Neural cell (in vitro differentiated cells): Measurements from ENCODE around the gene CHRNA9. TPM values are rescaled to one million over a fixed set of nuclear protein-coding genes. Genes with fewer than 3 reads are reported as not detected.

Experiments
- H2AFZ ChIP-seq: fragments of 200-600, 300-800 bp; sonication (generic), shearing (Covaris generic); 2 replicates; pipeline ENCODE4 v1.6.0; 2014; ENCODE audit warnings: low read depth, mild to moderate bottlenecking, antibody characterized with exemption, low read length, moderate library complexity
- H3F3A ChIP-seq: fragments of 200-600 bp; shearing (Covaris generic); 2 replicates; pipeline ENCODE4 v1.6.1; 2016; ENCODE audit warnings: mild to moderate bottlenecking, moderate library complexity, mixed read lengths, antibody characterized with exemption, low read length; ENCODE audit not compliant: insufficient read depth, poor library complexity, severe bottlenecking
- H3K27ac ChIP-seq: fragments of 200-600, 300-800 bp; sonication (generic), shearing (Covaris generic); 2 replicates; pipeline ENCODE4 v1.5.1; 2014; ENCODE audit warnings: mild to moderate bottlenecking, low read length, moderate library complexity
- H3K27me3 ChIP-seq: fragments of 300-800, 200-600 bp; sonication (generic), shearing (Covaris generic); 2 replicates; pipeline ENCODE4 v1.6.0; 2014; ENCODE audit warnings: mild to moderate bottlenecking, low read depth, low read length, moderate library complexity; ENCODE audit not compliant: insufficient read depth
- H3K36me3 ChIP-seq: fragments of 300-800, 200-600 bp; sonication (generic), shearing (Covaris generic); 2 replicates; pipeline ENCODE4 v1.5.1; 2014; ENCODE audit warnings: mild to moderate bottlenecking, antibody characterized with exemption, low read length, moderate library complexity; ENCODE audit not compliant: insufficient read depth
- H3K4me2 ChIP-seq: fragments of 300-800, 200-600 bp; sonication (generic), shearing (Covaris generic); 2 replicates; pipeline ENCODE4 v1.6.0; 2014; ENCODE audit warnings: mild to moderate bottlenecking, low read length
- H3K4me3 ChIP-seq: fragments of 300-800, 200-600 bp; sonication (generic), shearing (Covaris generic); 2 replicates; pipeline ENCODE4 v1.5.1; 2014; ENCODE audit warnings: mild to moderate bottlenecking, low read length, moderate library complexity
- H3K79me2 ChIP-seq: fragments of 200-600 bp; shearing (Covaris generic); replicated peaks from 2 replicates; pipeline ENCODE4 v1.6.0; 2014; ENCODE audit warnings: mild to moderate bottlenecking, low read length, moderate library complexity; ENCODE audit not compliant: insufficient read depth
- H3K9ac ChIP-seq: fragments of 300-800, 200-600 bp; sonication (generic), shearing (Covaris generic); 2 replicates; pipeline ENCODE4 v1.6.1; 2016; ENCODE audit warnings: mild to moderate bottlenecking, low read length, mixed read lengths
- H3K9me2 ChIP-seq: fragments of 200-600 bp; shearing (Covaris generic); 2 replicates; pipeline ENCODE4 v1.6.1; 2016; ENCODE audit warnings: mild to moderate bottlenecking, low read length, mixed read lengths; ENCODE audit not compliant: insufficient read depth
- H3K9me3 ChIP-seq: fragments of 200-600, 300-800 bp; sonication (generic), shearing (Covaris generic); 2 replicates; pipeline ENCODE4 v1.6.1; 2016; ENCODE audit warnings: mild to moderate bottlenecking, mixed run types, low read length, moderate library complexity, mixed read lengths
- H4K20me1 ChIP-seq: fragments of 200-600 bp; shearing (Covaris generic); 2 replicates; pipeline ENCODE4 v1.6.1; 2016; ENCODE audit warnings: mild to moderate bottlenecking, mixed run types; ENCODE audit not compliant: insufficient read depth
- CTCF ChIP-seq: fragments of 450-650 bp; IDR thresholded peaks from 2 replicates; pipeline ENCODE4 v1.5.1; 2014; ENCODE audit warnings: antibody characterized with exemption, mild to moderate bottlenecking, moderate library complexity; ENCODE audit not compliant: poor library complexity, severe bottlenecking
- EP300 ChIP-seq: fragments of 450-650 bp; conservative IDR thresholded peaks from 2 replicates; pipeline ENCODE4 v1.6.1; 2014; ENCODE audit warnings: antibody characterized with exemption, mild to moderate bottlenecking, moderate library complexity; ENCODE audit not compliant: poor library complexity, severe bottlenecking
- EZH2 ChIP-seq: fragments of 200-600, 300-800 bp; shearing (Covaris generic), sonication (generic); IDR thresholded peaks from 2 replicates; pipeline ENCODE4 v1.6.1; 2014; ENCODE audit warnings: antibody characterized with exemption, low read length, borderline replicate concordance, mild to moderate bottlenecking; ENCODE audit not compliant: insufficient read depth, poor library complexity, severe bottlenecking
- MXI1 ChIP-seq: fragments of 450-650 bp; conservative IDR thresholded peaks from 2 replicates; pipeline ENCODE4 v1.6.1; 2014; ENCODE audit warnings: antibody characterized with exemption, mild to moderate bottlenecking; ENCODE audit not compliant: poor library complexity, severe bottlenecking
- POLR2AphosphoS5 ChIP-seq: IDR thresholded peaks from 2 replicates; pipeline ENCODE4 v1.6.1; 2012
- RAD21 ChIP-seq: fragments of 450-650 bp; conservative IDR thresholded peaks from 2 replicates; pipeline ENCODE4 v1.6.1; 2014; ENCODE audit warnings: antibody characterized with exemption, mild to moderate bottlenecking, moderate library complexity
- SMC3 ChIP-seq: fragments of 450-650 bp; conservative IDR thresholded peaks from 2 replicates; pipeline ENCODE4 v1.6.1; 2014; ENCODE audit warnings: antibody characterized with exemption, mild to moderate bottlenecking, moderate library complexity; ENCODE audit not compliant: poor library complexity
- TAF1 ChIP-seq: IDR thresholded peaks from 2 replicates; pipeline ENCODE4 v1.6.1; 2012; ENCODE audit warnings: low read depth
- polyA plus RNA-seq: library from polyadenylated mRNA; depleted of rRNA; stranded (reverse); fragments of >200 nt; gene quantifications from 2 replicates; pipeline ENCODE4 v1.2.3, GENCODE V29; 2014
- TF ChIP-seq, protein P1 (sequence below): IDR thresholded peaks from 2 replicates; pipeline ENCODE4 v1.6.1; 2012; ENCODE audit warnings: borderline replicate concordance

Gene CHRNA9
- polyA plus RNA-seq, 1 donor from 2014 or later, result 0.10 TPM

DNA sequence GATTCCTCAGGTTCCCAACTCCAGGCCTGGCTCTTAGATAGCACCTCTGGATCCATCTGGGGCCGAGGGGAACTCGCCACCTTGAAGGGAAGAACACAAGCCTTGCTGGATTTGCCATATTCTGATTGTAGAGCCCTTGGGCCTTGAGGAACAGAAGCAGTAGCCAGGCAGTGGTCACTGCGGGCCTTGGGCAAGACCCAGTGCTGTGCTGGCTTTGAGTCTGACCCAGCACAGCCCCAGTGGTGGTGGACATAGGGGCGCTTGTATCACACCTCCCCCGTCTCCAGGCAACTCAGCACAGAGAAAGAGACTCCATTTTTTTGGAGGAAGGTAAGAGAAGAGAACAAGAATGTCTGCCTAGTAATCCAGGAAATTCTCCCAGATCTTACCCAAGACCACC is 45.5 kb downstream of the CHRNA9 start:
- no peaks in the 10 kb centered on the region for H3F3A ChIP-seq
- H3K27me3 ChIP-seq, result no peaks in the 10 kb centered on the region
- H3K4me3 ChIP-seq, result no peak overlapping the region
- H3K9ac ChIP-seq, result no peak overlapping the region
- no peak for TF ChIP-seq SMC3
- TF ChIP-seq EP300, result no peak
- TF ChIP-seq, protein P1, sequence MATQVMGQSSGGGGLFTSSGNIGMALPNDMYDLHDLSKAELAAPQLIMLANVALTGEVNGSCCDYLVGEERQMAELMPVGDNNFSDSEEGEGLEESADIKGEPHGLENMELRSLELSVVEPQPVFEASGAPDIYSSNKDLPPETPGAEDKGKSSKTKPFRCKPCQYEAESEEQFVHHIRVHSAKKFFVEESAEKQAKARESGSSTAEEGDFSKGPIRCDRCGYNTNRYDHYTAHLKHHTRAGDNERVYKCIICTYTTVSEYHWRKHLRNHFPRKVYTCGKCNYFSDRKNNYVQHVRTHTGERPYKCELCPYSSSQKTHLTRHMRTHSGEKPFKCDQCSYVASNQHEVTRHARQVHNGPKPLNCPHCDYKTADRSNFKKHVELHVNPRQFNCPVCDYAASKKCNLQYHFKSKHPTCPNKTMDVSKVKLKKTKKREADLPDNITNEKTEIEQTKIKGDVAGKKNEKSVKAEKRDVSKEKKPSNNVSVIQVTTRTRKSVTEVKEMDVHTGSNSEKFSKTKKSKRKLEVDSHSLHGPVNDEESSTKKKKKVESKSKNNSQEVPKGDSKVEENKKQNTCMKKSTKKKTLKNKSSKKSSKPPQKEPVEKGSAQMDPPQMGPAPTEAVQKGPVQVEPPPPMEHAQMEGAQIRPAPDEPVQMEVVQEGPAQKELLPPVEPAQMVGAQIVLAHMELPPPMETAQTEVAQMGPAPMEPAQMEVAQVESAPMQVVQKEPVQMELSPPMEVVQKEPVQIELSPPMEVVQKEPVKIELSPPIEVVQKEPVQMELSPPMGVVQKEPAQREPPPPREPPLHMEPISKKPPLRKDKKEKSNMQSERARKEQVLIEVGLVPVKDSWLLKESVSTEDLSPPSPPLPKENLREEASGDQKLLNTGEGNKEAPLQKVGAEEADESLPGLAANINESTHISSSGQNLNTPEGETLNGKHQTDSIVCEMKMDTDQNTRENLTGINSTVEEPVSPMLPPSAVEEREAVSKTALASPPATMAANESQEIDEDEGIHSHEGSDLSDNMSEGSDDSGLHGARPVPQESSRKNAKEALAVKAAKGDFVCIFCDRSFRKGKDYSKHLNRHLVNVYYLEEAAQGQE, result no peak
- TF ChIP-seq CTCF, result no peak
- no peak for TF ChIP-seq RAD21
- no peak for TF ChIP-seq EZH2
- TF ChIP-seq TAF1, result no peak
- no peak for TF ChIP-seq MXI1
- TF ChIP-seq POLR2AphosphoS5, result no peak
- no peaks in the 10 kb centered on the region for H3K9me3 ChIP-seq
- no peaks in the 10 kb centered on the region for H3K9me2 ChIP-seq
- no peak overlapping the region for H2AFZ ChIP-seq
- H3K27ac ChIP-seq, result no peak overlapping the region
- H3K36me3 ChIP-seq, result no peaks in the 10 kb centered on the region
- no peak overlapping the region for H3K4me2 ChIP-seq
- no peaks in the 10 kb centered on the region for H4K20me1 ChIP-seq
- no peaks in the 10 kb centered on the region for H3K79me2 ChIP-seq

GRCh38 chr4:40388239-40388638 is 53.1 kb downstream of the CHRNA9 start:
- TF ChIP-seq EP300, result no peak
- no peak for TF ChIP-seq POLR2AphosphoS5
- no peaks in the 10 kb centered on the region for H4K20me1 ChIP-seq
- H3K9ac ChIP-seq, result no peak overlapping the region
- H2AFZ ChIP-seq, result no peak overlapping the region
- no peak overlapping the region for H3K27ac ChIP-seq
- no peaks in the 10 kb centered on the region for H3K9me3 ChIP-seq
- H3K79me2 ChIP-seq, result no peaks in the 10 kb centered on the region
- no peaks in the 10 kb centered on the region for H3K27me3 ChIP-seq
- no peak overlapping the region for H3K4me3 ChIP-seq
- H3K9me2 ChIP-seq, result no peaks in the 10 kb centered on the region
- no peaks in the 10 kb centered on the region for H3F3A ChIP-seq
- H3K36me3 ChIP-seq, result no peaks in the 10 kb centered on the region
- H3K4me2 ChIP-seq, result no peak overlapping the region

DNA sequence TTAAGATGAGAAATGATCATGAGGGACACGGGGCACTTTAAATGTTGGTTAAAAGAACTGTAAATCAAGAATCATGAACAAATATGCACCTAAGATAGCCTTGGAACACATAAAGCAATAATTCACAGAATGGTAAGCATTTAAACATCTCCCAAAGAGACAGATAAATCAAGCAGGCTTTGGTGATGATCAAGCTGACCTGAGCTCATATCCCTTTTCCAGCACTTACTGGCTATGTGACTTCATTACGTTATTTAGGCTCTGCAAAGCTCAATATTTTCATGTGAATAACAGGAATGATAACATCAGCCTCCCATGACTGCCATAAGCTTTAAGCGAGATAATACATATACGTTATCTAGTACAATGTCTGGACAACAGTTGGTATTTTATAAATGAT is 54.9 kb downstream of the CHRNA9 start:
- H3K4me3 ChIP-seq, result no peak overlapping the region
- H3F3A ChIP-seq, result no peaks in the 10 kb centered on the region
- no peak overlapping the region for H3K9ac ChIP-seq
- no peaks in the 10 kb centered on the region for H3K36me3 ChIP-seq
- no peaks in the 10 kb centered on the region for H3K9me2 ChIP-seq
- H2AFZ ChIP-seq, result no peak overlapping the region
- TF ChIP-seq, protein P1, result no peak
- no peak for TF ChIP-seq POLR2AphosphoS5
- no peak for TF ChIP-seq TAF1
- TF ChIP-seq EP300, result no peak
- TF ChIP-seq RAD21, result no peak
- no peak for TF ChIP-seq SMC3
- TF ChIP-seq CTCF, result no peak
- TF ChIP-seq EZH2, result no peak
- TF ChIP-seq MXI1, result no peak
- no peaks in the 10 kb centered on the region for H4K20me1 ChIP-seq
- H3K4me2 ChIP-seq, result no peak overlapping the region
- no peaks in the 10 kb centered on the region for H3K9me3 ChIP-seq
- no peaks in the 10 kb centered on the region for H3K79me2 ChIP-seq
- no peak overlapping the region for H3K27ac ChIP-seq
- H3K27me3 ChIP-seq, result no peaks in the 10 kb centered on the region
